Measurements from ENCODE around the gene SETBP1. TPM values are rescaled to one million over a fixed set of nuclear protein-coding genes. Genes with fewer than 3 reads are reported as not detected.

The SETBP1 gene
- total and polyA plus RNA-seq, 2 of the 8 experiments (the other 6 are each of a cell fraction or from before 2014, with no cell fraction given) = 2.0 to 6.5 TPM

- no peak for TF ChIP-seq SRF (IDR thresholded peaks at IDR 0.05; ENCODE audit: low read depth, low read length)
- no peak for TF ChIP-seq RAD21 (IDR thresholded peaks at IDR 0.05 in 1 of 2, conservative IDR thresholded peaks at IDR 0.05 in 1 of 2; ENCODE audit: low read depth in 2 of 2, low read length in 2 of 2)
- TF ChIP-seq EP300 (IDR thresholded peaks at IDR 0.05; ENCODE audit: borderline replicate concordance in 1 of 2, low read depth in 2 of 2, low read length in 2 of 2) = no peak
- no peak for TF ChIP-seq SP1 (IDR thresholded peaks at IDR 0.05; ENCODE audit: low read depth, low read length)
- TF ChIP-seq KDM4A (IDR thresholded peaks at IDR 0.05; ENCODE audit: low read depth, low read length, severe bottlenecking) = no peak
These were observed 329.1 kb downstream of the SETBP1 start (continued) for GRCh38 chr18:45009756-45010155.

All from H1 (cell line).